ENCODE results near the gene IQCK. TPM values are rescaled to one million over a fixed set of nuclear protein-coding genes. Genes with fewer than 3 reads are reported as not detected.

The IQCK gene
- total and polyA plus RNA-seq, 11 donors, result 5.6 to 17.4 (median 9.0) TPM

DNA sequence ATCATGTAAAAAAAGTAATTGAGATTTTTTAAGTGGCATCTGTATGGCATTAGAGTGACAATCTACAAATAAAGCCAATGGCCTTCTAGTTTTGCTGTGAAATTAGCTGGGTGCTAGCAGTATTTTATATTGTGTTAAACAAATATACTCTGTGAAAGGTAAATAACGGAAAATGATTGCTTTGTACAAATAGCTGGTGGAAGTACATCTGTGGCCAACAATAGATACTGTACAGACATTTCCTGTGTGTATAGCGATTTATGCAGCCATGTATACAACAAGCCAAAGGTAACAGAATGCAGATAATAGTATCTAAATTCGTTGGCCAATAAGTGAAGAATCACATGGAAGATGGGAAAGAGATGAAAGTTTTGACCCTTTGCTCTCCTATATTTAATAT is 26.6 kb downstream of the IQCK start:
- Histone ChIP-seq H3K9me3 (no peaks in the 10 kb centered on the region), H3K36me3 (no peaks in the 10 kb centered on the region), H3K4me1 (peaks cover 0 to 36% (median 12%) of the 10 kb centered on the region in 12 donors), H3K4me3 (no peak overlapping the region), H3K27ac (no peak overlapping the region), H3K27me3 (no peaks in the 10 kb centered on the region)
- TF ChIP-seq POLR2A (IDR thresholded peaks at IDR 0.05), result no peak
- TF ChIP-seq, protein P1, sequence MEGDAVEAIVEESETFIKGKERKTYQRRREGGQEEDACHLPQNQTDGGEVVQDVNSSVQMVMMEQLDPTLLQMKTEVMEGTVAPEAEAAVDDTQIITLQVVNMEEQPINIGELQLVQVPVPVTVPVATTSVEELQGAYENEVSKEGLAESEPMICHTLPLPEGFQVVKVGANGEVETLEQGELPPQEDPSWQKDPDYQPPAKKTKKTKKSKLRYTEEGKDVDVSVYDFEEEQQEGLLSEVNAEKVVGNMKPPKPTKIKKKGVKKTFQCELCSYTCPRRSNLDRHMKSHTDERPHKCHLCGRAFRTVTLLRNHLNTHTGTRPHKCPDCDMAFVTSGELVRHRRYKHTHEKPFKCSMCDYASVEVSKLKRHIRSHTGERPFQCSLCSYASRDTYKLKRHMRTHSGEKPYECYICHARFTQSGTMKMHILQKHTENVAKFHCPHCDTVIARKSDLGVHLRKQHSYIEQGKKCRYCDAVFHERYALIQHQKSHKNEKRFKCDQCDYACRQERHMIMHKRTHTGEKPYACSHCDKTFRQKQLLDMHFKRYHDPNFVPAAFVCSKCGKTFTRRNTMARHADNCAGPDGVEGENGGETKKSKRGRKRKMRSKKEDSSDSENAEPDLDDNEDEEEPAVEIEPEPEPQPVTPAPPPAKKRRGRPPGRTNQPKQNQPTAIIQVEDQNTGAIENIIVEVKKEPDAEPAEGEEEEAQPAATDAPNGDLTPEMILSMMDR (IDR thresholded peaks at IDR 0.05), result no peak
- no peak for ATAC-seq
- 79 to 85% (median 81%) methylated on average over 3 of the region's 3 CpGs for WGBS, 4 donors
- DNase-seq, result no peak
- intact Hi-C loops (cut with DNase I), result no loop called here

DNA sequence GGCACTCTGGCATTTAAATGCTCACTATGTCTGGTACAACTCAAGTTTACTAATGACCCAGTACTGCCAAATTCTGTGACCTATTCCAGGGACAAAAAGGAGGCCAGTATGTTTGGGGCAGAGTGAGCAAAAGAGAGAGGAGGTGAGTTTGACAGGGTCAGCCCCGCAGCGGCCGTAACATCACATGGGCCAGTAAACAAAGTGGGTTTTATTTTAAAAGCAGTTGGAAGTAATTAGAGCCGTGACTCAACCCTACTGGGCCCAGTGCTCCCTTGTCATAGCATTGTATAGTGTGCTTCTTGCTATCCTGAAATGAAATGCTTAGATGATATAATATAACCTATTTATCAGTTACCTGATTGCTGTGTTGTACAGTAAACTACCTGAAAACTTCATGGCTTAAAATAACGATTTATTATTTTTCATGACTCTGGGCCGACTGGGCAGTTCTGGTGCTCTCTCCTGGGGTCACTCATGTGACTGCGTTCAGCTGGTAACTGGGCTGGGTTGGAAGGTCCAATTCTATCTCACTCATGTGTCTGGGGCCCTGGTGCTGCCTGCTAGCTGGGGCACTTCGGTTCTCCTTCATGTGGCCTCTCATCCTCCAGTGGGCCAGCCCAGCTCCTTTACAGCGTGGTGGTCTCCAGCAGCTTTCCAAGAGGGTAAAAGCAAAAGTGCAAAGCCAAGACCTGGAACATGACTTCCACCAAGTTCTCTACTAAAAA is 27.4 kb downstream of the IQCK start:
- intact Hi-C loops (cut with DNase I), result no loop called here
- DNase-seq (no peak), ATAC-seq (no peak)
- 94 to 97% (median 95%) methylated on average over 9 of the region's 9 CpGs for WGBS, 4 donors
- H3K9me3 ChIP-seq, result no peaks in the 10 kb centered on the region
- peak overlapping the region in 1 of 12 donors; percentile 40 for H3K27ac ChIP-seq
- H3K27me3 ChIP-seq, result no peaks in the 10 kb centered on the region
- TF ChIP-seq, protein P1 (IDR thresholded peaks at IDR 0.05), result no peak
- no peak for TF ChIP-seq POLR2A (IDR thresholded peaks at IDR 0.05)
- no peaks in the 10 kb centered on the region for H3K36me3 ChIP-seq
- H3K4me1 ChIP-seq, result peaks cover 0 to 40% (median 18%) of the 10 kb centered on the region in 12 donors
- H3K4me3 ChIP-seq, result no peak overlapping the region

DNA sequence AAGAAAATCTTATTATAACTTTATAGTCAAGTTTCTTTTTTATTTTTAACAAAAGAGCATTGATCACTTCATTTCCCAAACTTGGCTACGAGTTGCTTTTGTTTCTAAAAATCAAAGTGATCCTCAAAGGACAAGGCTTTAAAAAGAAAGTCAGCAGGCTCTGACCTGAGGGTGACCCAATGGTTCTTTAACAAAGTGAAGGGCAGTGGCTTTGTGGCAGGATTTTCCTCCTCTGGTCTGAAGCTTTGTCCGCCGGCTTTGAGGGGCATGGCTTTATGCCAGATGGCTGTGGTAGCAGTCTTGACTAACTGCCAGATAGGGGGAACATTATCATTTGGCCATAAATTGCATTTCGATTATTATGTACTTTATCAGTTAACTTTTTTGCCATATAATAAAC is 28.5 kb downstream of the IQCK start:
- WGBS, 4 donors, result 25 to 36% (median 32%) methylated on average over 4 of the region's 4 CpGs
- Histone ChIP-seq H3K27ac (peak overlapping the region in 6 of 12 donors; percentile 20 to 44 (median 31)), H3K9me3 (no peaks in the 10 kb centered on the region), H3K27me3 (no peaks in the 10 kb centered on the region), H3K36me3 (no peaks in the 10 kb centered on the region), H3K4me3 (no peak overlapping the region), H3K4me1 (peaks cover 0 to 51% (median 19%) of the 10 kb centered on the region in 12 donors)
- DNase-seq, result peak in 2 of 5 donors; percentile 23 to 29
- TF ChIP-seq, protein P1 (IDR thresholded peaks at IDR 0.05), result no peak
- TF ChIP-seq POLR2A (IDR thresholded peaks at IDR 0.05), result no peak
- ATAC-seq, result peak in 2 of 4 donors; percentile 36 to 45
- intact Hi-C loops (cut with DNase I), result no loop called here

DNA sequence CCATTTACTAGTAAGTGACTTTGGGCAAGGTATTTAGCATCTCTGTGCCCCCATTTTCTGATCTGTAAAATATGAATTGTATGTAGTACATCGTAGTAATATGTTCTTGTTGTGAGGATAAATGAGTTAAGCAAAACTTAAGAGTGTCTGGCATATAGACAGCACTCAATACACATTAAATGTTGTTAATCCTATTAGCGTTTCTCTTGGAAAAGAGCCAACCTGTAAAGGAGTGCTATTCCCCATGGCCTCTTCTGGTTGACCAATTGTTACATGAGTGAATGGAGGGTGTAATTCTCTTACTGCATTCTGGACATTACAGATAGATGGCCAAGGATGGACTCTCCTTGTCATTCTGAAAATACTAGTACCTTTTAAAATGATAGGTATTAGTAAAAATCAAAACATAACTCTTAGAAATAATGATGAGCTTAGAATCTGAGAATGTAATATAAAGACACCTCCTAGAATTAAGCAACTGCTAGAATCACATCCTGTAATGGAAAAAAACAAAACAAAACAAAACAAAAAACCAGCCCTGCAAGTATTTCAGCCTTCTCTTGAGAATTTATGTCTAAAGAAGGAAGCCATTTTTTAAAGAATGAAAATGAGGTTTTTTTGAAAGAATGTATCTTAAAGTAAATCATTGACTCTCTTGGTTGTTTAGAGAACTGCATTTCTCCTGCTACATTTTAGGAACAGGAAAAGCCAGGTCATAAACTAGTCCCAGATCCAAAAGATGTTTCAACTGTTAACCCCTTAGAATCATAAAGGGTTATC is 30.5 kb downstream of the IQCK start:
- Histone ChIP-seq H3K27me3 (no peaks in the 10 kb centered on the region), H3K9me3 (no peaks in the 10 kb centered on the region), H3K27ac (peak overlapping the region in 5 of 12 donors; percentile 20 to 46 (median 33)), H3K36me3 (no peaks in the 10 kb centered on the region), H3K4me1 (peaks cover 0 to 71% (median 28%) of the 10 kb centered on the region in 12 donors), H3K4me3 (no peak overlapping the region)
- intact Hi-C loops (cut with DNase I), result no loop called here
- ATAC-seq, result no peak
- no peak for DNase-seq
- 53 to 55% (median 54%) methylated on average over 2 of the region's 2 CpGs for WGBS, 4 donors
- no peak for TF ChIP-seq POLR2A (IDR thresholded peaks at IDR 0.05)

All from heart left ventricle (tissue), 16 donors.